SK-N-SH (cell line): ENCODE measurements around the gene KRT222. TPM values are rescaled to one million over a fixed set of nuclear protein-coding genes. Genes with fewer than 3 reads are reported as not detected.
A peak's percentile ranks its signal among the peaks of the same experiment; 100 is the strongest.

Experiments
- CTCF ChIA-PET: fragments of 300-600, 350-600 bp; formaldehyde crosslinking; extraction: SDS; loops from one replicate; lab custom pipeline; 2021; lab: Yijun Ruan, JAX
- POLR2A ChIA-PET: fragments of 350-600 bp; sonication (Branson Sonifier 250); formaldehyde crosslinking; extraction: SDS; loops from one replicate; lab custom pipeline; 2020; ENCODE audit warnings: antibody characterized with exemption, inconsistent platforms; lab: Yijun Ruan, JAX
- DNase-seq: peaks from one replicate; pipeline ENCODE4 v3.0.0; 2012
- H2AFZ ChIP-seq: fragments of 200-600 bp; sonication (generic); 2 replicates; pipeline ENCODE4 v1.8.1; 2016; ENCODE audit warnings: antibody characterized with exemption, mild to moderate bottlenecking, low read depth
- H3F3A ChIP-seq: fragments of 200-600 bp; sonication (generic); replicated peaks from 2 replicates; pipeline ENCODE3; 2016; ENCODE audit warnings: antibody characterized with exemption, mild to moderate bottlenecking; ENCODE audit not compliant: insufficient read depth
- H3K27ac ChIP-seq, 2 experiments: fragments of 200-500 bp in 1 of 2; fragments of 200-600 bp in 1 of 2; sonication (Bioruptor generic) in 1 of 2; sonication (generic), shearing (Covaris generic) in 1 of 2; 2 replicates each; pipeline versions ENCODE4 v1.5.1 to v1.6.1; 2014 to 2016; ENCODE audit warnings: low read depth in 2 of 2, inconsistent platforms in 1 of 2, low read length in 1 of 2, mild to moderate bottlenecking in 1 of 2, mixed read lengths in 1 of 2
- H3K27me3 ChIP-seq: fragments of 200-600 bp; sonication (generic), shearing (Covaris generic); 2 replicates; pipeline ENCODE4 v1.6.1; 2016; ENCODE audit warnings: mixed run types; ENCODE audit not compliant: insufficient read depth
- H3K36me3 ChIP-seq, 2 experiments: fragments of 200-500 bp in 1 of 2; fragments of 200-600 bp in 1 of 2; sonication (Bioruptor generic) in 1 of 2; sonication (generic) in 1 of 2; replicated peaks in 1 of 2; 2 replicates each; pipeline versions ENCODE3 to v1.5.1; 2014 to 2016; ENCODE audit warnings: low read length in 1 of 2, mild to moderate bottlenecking in 1 of 2; ENCODE audit not compliant: insufficient read depth in 2 of 2, control insufficient read depth in 1 of 2
- H3K4me1 ChIP-seq, 2 experiments: fragments of 200-500 bp in 1 of 2; fragments of 200-600 bp in 1 of 2; sonication (Bioruptor generic) in 1 of 2; sonication (generic), shearing (Covaris generic) in 1 of 2; 2 replicates each; pipeline versions ENCODE4 v1.5.1 to v1.6.1; 2014 to 2016; ENCODE audit warnings: low read depth in 1 of 2, low read length in 1 of 2, mixed run types in 1 of 2; ENCODE audit not compliant: insufficient read depth in 2 of 2, control insufficient read depth in 1 of 2
- H3K4me2 ChIP-seq: fragments of 200-600 bp; sonication (generic), shearing (Covaris generic); 2 replicates; pipeline ENCODE4 v1.6.1; 2017; ENCODE audit warnings: mixed run types
- H3K4me3 ChIP-seq, 2 experiments: fragments of 200-500 bp in 1 of 2; fragments of 200-600 bp in 1 of 2; sonication (Bioruptor generic) in 1 of 2; sonication (generic), shearing (Covaris generic) in 1 of 2; 2 replicates each; pipeline versions ENCODE4 v1.5.1 to v1.8.1; 2014 to 2016; ENCODE audit warnings: low read depth in 2 of 2, inconsistent platforms in 1 of 2, low read length in 1 of 2, mild to moderate bottlenecking in 1 of 2, mixed read lengths in 1 of 2, moderate library complexity in 1 of 2
- H3K79me2 ChIP-seq: fragments of 200-600 bp; sonication (generic); 2 replicates; pipeline ENCODE4 v1.8.1; 2017; ENCODE audit warnings: mild to moderate bottlenecking; ENCODE audit not compliant: insufficient read depth
- H3K9ac ChIP-seq: fragments of 200-600 bp; sonication (generic); 2 replicates; pipeline ENCODE4 v1.6.1; 2017; ENCODE audit warnings: mixed run types
- H3K9me2 ChIP-seq: fragments of 200-600 bp; sonication (generic); 2 replicates; pipeline ENCODE4 v1.6.1; 2017; ENCODE audit warnings: mixed run types
- H3K9me3 ChIP-seq: fragments of 200-600 bp; sonication (generic); 2 replicates; pipeline ENCODE4 v1.6.1; 2017; ENCODE audit warnings: mixed run types, mild to moderate bottlenecking, moderate library complexity
- H4K20me1 ChIP-seq: fragments of 200-600 bp; sonication (generic); 2 replicates; pipeline ENCODE4 v1.6.1; 2017; ENCODE audit warnings: mild to moderate bottlenecking, mixed run types; ENCODE audit not compliant: insufficient read depth
- CHD2 ChIP-seq: fragments of 150-350 bp; IDR thresholded peaks from 2 replicates; pipeline ENCODE4 v1.6.1; 2018; ENCODE audit warnings: low read length; ENCODE audit not compliant: partially characterized antibody
- ELF1 ChIP-seq: IDR thresholded peaks from 2 replicates; pipeline ENCODE4 v1.4.0; 2012
- FOXJ3 ChIP-seq: sonication (generic); formaldehyde crosslinking; IDR thresholded peaks from 2 replicates; pipeline ENCODE4 v1.5.1; 2020; ENCODE audit warnings: mild to moderate bottlenecking, missing genetic modification reagents
- GABPA ChIP-seq: IDR thresholded peaks from 2 replicates; pipeline ENCODE4 v1.4.0; 2012; ENCODE audit warnings: low read depth, mild to moderate bottlenecking
- IRF3 ChIP-seq: fragments of 150-350 bp; IDR thresholded peaks from 2 replicates; pipeline ENCODE4 v1.6.1; 2016; ENCODE audit warnings: mild to moderate bottlenecking, low read depth, low read length
- JUND ChIP-seq: IDR thresholded peaks from 2 replicates; pipeline ENCODE4 v1.4.0; 2012
- MXI1 ChIP-seq: IDR thresholded peaks from 2 replicates; pipeline ENCODE4 v1.6.1; 2012; ENCODE audit warnings: mild to moderate bottlenecking, low read depth, low read length, improper control_type of control experiment
- PBX3 ChIP-seq: IDR thresholded peaks from 2 replicates; pipeline ENCODE4; 2012
- POLR2AphosphoS5 ChIP-seq: IDR thresholded peaks from 2 replicates; pipeline ENCODE4 v1.6.1; 2012; ENCODE audit warnings: low read depth, low read length
- RCOR1 ChIP-seq: fragments of 150-350 bp; IDR thresholded peaks from 2 replicates; pipeline ENCODE4 v1.6.1; 2017; ENCODE audit warnings: antibody characterized with exemption, low read length
- RFX5 ChIP-seq: IDR thresholded peaks from 2 replicates; pipeline ENCODE4 v1.6.1; 2012; ENCODE audit warnings: mild to moderate bottlenecking, improper control_type of control experiment, low read length
- TCF12 ChIP-seq: IDR thresholded peaks from 2 replicates; pipeline ENCODE4 v1.4.0; 2012
- USF1 ChIP-seq: IDR thresholded peaks from 2 replicates; pipeline ENCODE4 v1.4.0; 2012; ENCODE audit warnings: low read depth, borderline replicate concordance
- YY1 ChIP-seq: IDR thresholded peaks from 2 replicates; pipeline ENCODE4 v1.4.0; 2012; ENCODE audit warnings: low read depth, mild to moderate bottlenecking
- WGBS: methylation state at CpG from one replicate; pipeline ENCODE4 v1.1.6; 2017; ENCODE audit warnings: low lambda C conversion rate; 5-methylcytosine and 5-hydroxymethylcytosine counted together
- polyA plus RNA-seq, 3 experiments: library from polyadenylated mRNA; depleted of rRNA; stranded (reverse); fragments of >200 nt; gene quantifications; 2 replicates each; pipeline ENCODE4 v1.2.3, GENCODE V29; 2012

KRT222 gene
- polyA plus RNA-seq, 1 of the 3 experiments (the other 2 are of a cell fraction) = not detected

- 0 out of 2 replicates have a peak, but pooled peaks have one; percentile 10 for TF ChIP-seq PBX3
- peak; percentile 65 for TF ChIP-seq POLR2AphosphoS5
- no peak for TF ChIP-seq CHD2
- TF ChIP-seq TCF12 = no peak; the same call in 1 of the 2 replicates
- peak; percentile 35; the same call in 1 of the 2 replicates for TF ChIP-seq GABPA
- TF ChIP-seq ELF1 = peak; percentile 65
- TF ChIP-seq JUND = no peak
- TF ChIP-seq FOXJ3 (CRISPR knock-in tag) = no peak
- no peak for TF ChIP-seq RCOR1
Observed at GRCh38 chr17:40647624-40648383, 17.2 kb downstream of the KRT222 start, which contains the start of gene SMARCE1 (continued).

- H3K4me1 ChIP-seq = peaks cover 19 to 21% of the 10 kb centered on the region in 2 experiments; a peak in 3 of 4 replicates
- peak overlapping the region; percentile 98 for H2AFZ ChIP-seq
- CTCF ChIA-PET = interaction anchor here (0.7 to 3.0 kb wide), 5 partner anchors 13 to 947 kb away, joined by 3 to 16 read pairs (median 4); no protein-coding TSS in a partner anchor
- no peaks in the 10 kb centered on the region for H3F3A ChIP-seq
- H3K4me2 ChIP-seq = peak overlapping the region; percentile 83
- no peak for DNase-seq
- peak overlapping the region; percentile 99 for H3K9ac ChIP-seq
- POLR2A ChIA-PET = interaction anchor here (1.0 to 1.8 kb wide), 4 partner anchors 9 to 296 kb away, joined by 3 to 8 read pairs (median 4); no protein-coding TSS in a partner anchor
- no peaks in the 10 kb centered on the region for H3K9me3 ChIP-seq
- H3K36me3 ChIP-seq = peaks cover 41 to 42% of the 10 kb centered on the region in 2 experiments
- peak overlapping the region; percentile 79 to 97 for H3K4me3 ChIP-seq
- WGBS = 3% methylated on average over 13 of the region's 18 CpGs
- H3K79me2 ChIP-seq = peaks cover 65% of the 10 kb centered on the region
- H3K27me3 ChIP-seq = no peaks in the 10 kb centered on the region
- H4K20me1 ChIP-seq = no peaks in the 10 kb centered on the region
- H3K9me2 ChIP-seq = no peaks in the 10 kb centered on the region
- peak overlapping the region; percentile 92 to 95 for H3K27ac ChIP-seq
- no peak for TF ChIP-seq YY1
- no peak for TF ChIP-seq RFX5
- 0 out of 2 replicates have a peak, but pooled peaks have one; percentile 18 for TF ChIP-seq MXI1
- no peak for TF ChIP-seq IRF3
- no peak for TF ChIP-seq RCOR1
- TF ChIP-seq USF1 = no peak
Observed at GRCh38 chr17:40646791-40647623, 18.0 kb downstream of the KRT222 start.
